HG02610 (cell line): Measurements from ENCODE around the gene ASMTL.

Source experiments
- ATAC-seq: cut with Tn5 transposase; IDR thresholded peaks from one replicate; pipeline ENCODE4 v1.9.1; 2021; ENCODE audit warnings: mild to moderate bottlenecking, moderate library complexity; ENCODE audit not compliant: unreplicated experiment

ASMTL gene

DNA sequence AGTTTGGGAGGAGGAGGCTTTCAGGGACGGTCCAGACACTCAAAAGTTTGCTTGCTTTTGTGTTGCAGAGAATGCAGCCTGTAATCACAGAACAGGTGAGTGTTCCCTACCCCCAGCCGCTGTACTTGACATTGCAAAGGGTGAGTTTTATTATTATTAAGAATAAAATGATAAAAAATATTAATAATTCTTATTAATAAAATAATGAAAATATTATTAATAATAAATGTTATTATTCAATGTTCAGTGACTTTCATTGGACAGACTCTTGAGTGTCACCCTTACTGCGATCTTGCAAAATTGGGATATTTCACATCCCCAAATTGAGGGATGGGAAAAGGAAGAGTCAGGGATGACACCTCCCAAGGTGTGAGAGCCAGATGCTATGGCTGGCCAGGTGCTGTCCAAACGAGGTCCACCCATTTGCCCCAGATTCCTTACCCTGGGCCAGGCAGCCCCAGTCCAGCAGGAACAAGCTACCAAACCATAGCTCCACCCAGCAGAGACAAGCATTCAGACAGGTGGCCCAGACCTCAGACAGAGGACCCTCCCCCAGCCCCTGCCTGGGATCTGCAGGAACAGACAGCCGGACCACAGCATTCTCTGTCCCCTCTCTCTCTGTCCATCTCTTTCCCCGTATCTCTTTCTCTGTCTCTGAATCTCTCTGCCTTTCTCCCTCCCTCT, 93.8 kb downstream of the ASMTL start:
- ATAC-seq, result no peak

DNA sequence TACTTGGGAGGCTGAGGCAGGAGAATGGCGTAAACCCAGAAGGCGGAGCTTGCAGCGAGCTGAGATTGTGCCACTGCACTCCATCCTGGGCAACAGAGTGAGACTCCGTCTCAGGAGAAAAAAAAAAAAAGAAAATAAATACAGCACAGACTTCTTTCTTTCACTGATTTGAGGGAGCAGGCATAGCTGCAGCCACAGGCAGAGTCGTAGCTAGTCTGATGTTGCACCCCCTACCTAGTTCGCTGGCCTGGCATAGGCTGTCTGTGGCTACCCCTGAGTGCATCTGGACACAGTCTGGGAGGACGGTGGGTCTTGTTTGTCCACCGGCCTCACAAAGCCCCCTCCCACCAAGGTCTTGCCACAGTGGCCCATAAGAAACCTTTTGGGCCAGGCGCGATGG, 94.7 kb downstream of the ASMTL start:
- no peak for ATAC-seq

DNA sequence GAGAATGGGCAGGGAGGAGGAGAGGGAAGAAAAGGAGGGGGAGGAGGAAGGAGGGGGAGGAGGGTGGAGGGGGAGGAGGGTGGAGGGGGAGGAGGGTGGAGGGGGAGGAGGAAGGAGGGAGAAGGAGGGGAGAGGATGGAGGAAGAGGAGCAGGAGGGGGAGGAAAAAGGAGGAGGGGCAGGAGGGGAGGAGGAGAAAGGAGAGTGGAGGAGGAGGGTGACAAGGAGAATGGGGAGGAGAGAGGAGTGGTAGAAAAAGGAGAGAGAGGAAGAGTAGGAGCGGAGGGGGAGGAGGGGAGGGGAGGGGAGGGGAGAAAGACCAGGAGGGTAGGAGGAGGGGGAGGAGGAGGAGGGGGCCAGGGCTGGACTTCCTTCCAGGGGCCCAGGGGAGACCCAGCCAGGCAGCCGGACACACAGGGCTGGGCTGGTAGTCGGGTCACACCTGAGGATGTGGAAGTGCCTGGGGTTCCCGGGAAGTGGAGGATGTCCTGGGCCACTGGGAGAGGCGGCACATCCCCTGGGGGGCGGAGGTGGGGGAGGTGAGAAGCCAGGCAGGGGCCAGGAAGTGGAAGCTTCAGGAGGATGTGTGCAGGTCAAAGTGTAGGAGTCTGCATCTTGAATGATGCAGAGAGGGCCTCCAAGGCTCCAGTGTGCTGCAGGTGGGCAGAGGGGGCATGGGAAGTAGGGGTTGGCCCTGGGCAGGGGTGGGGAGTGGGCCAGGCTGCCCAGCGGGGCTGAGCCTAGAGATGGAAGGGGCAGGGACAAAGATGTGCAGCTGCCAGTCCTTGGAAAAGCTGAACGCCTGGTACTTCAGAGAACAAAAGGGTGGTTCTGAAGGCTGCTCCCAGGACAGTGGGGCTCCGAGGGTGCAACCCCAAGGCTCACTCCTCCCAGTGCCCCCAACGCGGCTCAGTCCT, 97.3 kb downstream of the ASMTL start:
- no peak for ATAC-seq

DNA sequence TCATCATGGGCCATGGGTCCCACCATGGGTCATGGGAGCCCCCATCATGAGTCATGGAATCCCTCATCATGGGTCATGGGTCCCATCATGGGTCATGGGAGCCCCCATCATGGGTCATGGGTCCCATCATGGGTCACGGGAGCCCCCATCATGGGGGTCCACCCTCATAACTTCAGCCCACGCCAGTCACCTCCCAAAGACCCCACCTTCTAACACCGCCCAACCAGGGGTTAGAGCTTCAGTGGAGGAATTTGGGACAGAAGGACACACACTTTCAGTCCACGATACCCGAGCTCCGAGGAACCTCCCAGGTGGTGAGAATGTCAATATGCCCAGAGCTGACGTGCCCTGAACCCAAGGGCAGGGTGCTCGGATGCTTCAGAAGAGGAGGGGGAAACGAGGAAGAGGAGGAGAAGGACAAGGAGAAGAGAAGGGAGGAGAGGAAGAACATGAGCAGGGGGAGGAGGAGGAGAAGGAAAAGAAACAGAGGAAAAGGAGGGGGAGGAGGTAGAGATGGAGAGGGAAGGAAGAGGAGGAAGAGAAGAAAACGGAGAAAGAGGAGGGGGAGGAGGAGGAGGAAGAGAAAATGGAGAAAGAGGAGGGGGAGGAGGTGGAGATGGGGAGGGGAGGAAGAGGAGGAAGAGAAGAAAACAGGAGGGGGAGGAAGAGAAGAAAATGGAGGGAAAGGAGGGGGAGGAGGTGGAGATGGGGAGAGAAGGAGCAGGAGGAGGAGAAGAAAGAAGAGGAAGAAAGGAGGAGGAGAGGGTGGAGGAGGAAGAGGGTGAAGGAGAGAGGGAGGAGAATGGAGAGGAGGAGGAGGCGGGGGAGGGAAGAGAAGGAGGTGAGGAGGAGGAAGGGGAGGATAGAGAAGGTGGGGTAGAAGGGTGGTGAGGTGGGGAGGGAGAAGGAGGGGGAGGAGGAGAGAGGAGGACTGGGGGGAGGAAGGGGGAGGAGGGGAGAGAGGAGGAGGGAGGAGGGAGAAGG, 98.4 kb downstream of the ASMTL start:
- no peak for ATAC-seq
